GM19463 (cell line): ENCODE measurements around the gene CFAP107.
"Not testable (repeated sequence)": the region's sequence is repeated elsewhere in the genome, so short reads cannot be mapped to it uniquely, and the experiment has no call there.

Experiments used
- ATAC-seq: cut with Tn5 transposase; IDR thresholded peaks from one replicate; pipeline ENCODE4 v1.9.1; 2021; ENCODE audit warnings: mild to moderate bottlenecking, moderate library complexity; ENCODE audit not compliant: unreplicated experiment

CFAP107 gene

GRCh38 chr1:12776801-12777557 lies 31.0 kb downstream of the CFAP107 start:
- no peak for ATAC-seq

- ATAC-seq: no peak
These were observed 32.1 kb downstream of the CFAP107 start for GRCh38 chr1:12778061-12778460.

GRCh38 chr1:12778907-12779306 lies 32.9 kb downstream of the CFAP107 start:
- ATAC-seq: no peak

- not testable (repeated sequence) for ATAC-seq
These were observed 35.5 kb downstream of the CFAP107 start for GRCh38 chr1:12781488-12781887.

- ATAC-seq: not testable (repeated sequence)
These were observed 37.8 kb downstream of the CFAP107 start for GRCh38 chr1:12783783-12784182.

- ATAC-seq: not testable (repeated sequence)
These were observed 38.7 kb downstream of the CFAP107 start for GRCh38 chr1:12784729-12785128.

GRCh38 chr1:12791097-12791496 lies 45.1 kb downstream of the CFAP107 start, which contains the start of gene PRAMEF1:
PRAMEF1 (plus strand) TSS chr1:12791397; CDS start chr1:12793228, 1,831 bp downstream.
- not testable (repeated sequence) for ATAC-seq

- ATAC-seq: no peak
These were observed 52.9 kb downstream of the CFAP107 start for GRCh38 chr1:12798911-12799310.

GRCh38 chr1:12799730-12800129 lies 53.7 kb downstream of the CFAP107 start:
- ATAC-seq: no peak

- ATAC-seq: no peak
These were observed 63.9 kb downstream of the CFAP107 start for GRCh38 chr1:12809933-12810332.

- no peak for ATAC-seq
These were observed 64.8 kb downstream of the CFAP107 start for GRCh38 chr1:12810691-12811408.

GRCh38 chr1:12811409-12811784 lies 65.4 kb downstream of the CFAP107 start:
- ATAC-seq: no peak
